ENCODE measurements around the gene GLRX2.

GLRX2 gene, protein sequence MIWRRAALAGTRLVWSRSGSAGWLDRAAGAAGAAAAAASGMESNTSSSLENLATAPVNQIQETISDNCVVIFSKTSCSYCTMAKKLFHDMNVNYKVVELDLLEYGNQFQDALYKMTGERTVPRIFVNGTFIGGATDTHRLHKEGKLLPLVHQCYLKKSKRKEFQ

DNA sequence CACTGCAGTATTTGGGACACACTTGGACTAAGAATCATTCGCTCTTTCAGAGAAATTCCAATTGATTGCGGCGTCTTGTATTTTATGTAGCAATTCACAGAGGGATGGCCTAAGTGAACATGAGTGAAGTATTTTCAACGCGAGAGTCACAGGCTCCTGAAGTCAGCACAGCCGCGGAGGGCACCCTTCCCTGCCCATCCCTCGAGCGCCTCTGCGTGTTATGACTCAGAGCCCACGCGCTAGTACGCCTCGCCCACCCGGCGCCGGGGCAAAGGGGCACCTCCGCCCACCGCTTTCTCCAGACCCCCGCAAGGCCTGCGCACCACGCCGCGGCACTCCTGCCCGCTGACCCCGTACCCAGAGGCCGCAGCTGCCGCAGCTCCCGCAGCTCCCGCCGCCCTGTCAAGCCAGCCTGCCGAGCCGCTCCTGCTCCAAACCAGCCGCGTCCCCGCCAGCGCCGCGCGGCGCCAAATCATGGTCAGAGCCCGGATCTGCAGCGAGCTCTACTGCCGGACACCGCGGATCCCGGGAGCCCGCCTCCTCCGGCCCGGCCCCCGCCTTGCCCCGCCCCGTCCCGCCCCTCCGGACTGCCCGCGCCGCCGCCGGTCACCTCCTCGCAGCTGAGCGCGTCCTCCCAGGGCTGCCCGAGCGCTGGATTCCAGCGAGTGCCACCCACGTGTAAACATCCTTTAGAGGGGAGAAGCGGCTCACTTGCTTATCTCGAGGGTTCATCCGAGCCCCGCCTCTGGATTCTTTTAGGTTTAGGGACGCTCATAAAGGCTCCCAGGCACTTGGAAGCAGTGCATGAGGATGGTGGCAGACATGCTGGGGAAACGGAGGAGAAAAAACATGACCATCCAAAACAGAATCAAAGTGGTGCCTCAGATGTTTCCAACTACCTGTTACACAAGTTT is at the start of gene GLRX2:
Gene GLRX2 (minus strand): TSS at position 508 of the 914 bp plus-strand sequence. CDS start 32 bp downstream, at position 476.
- Histone ChIP-seq H4K20me1 (peaks cover 0 to 23% (median 10%) of the 10 kb centered on the region in 11 experiments; a peak in 10 of 22 replicates), H3K4me3 (peak within 1 kb of the TSS; percentile 60 to 93 (median 78)), H3K36me3 (peaks cover 5 to 20% (median 9%) of the 10 kb centered on the region in 11 experiments; a peak in 21 of 22 replicates), H3K4me2 (peak within 1 kb of the TSS; percentile 77 to 97 (median 94)), H3K27ac (peak within 1 kb of the TSS; percentile 68 to 88 (median 78); a peak in 21 of 22 replicates), H3K9me3 (replicated peaks in 1 of 11) (no peaks in the 10 kb centered on the region), H3K4me1 (peaks cover 9 to 26% (median 17%) of the 10 kb centered on the region in 10 experiments), H3K9ac (peak within 1 kb of the TSS; percentile 79 to 90 (median 84)), H3K27me3 (no peaks in the 10 kb centered on the region)
- no peak for TF ChIP-seq Cebpa-rat (IDR thresholded peaks at IDR 0.05)

DNA sequence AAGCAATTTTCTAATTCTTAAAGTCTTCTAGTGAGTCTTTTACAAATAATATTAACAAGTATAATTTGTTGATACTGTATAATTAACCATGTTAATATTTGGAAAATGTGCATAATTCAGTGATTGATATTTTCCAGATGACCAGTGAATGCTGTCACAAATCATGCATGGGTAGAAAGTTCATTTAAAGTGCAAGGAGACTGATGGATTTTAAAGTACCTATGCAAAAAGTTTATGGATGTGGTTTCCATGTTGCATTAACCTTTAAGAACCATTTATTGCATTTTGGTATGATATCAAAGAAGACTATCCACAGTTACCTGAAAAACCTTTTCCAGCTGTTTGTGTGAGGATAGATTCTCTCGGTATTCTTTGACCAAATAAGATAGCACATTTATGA is 39.8 kb upstream of the GLRX2 start:
- Histone ChIP-seq H3K9me3 (replicated peaks in 1 of 11) (no peaks in the 10 kb centered on the region), H3K36me3 (peaks cover 80 to 100% (median 93%) of the 10 kb centered on the region in 11 experiments)
- TF ChIP-seq Cebpa-rat (IDR thresholded peaks at IDR 0.05), result no peak

DNA sequence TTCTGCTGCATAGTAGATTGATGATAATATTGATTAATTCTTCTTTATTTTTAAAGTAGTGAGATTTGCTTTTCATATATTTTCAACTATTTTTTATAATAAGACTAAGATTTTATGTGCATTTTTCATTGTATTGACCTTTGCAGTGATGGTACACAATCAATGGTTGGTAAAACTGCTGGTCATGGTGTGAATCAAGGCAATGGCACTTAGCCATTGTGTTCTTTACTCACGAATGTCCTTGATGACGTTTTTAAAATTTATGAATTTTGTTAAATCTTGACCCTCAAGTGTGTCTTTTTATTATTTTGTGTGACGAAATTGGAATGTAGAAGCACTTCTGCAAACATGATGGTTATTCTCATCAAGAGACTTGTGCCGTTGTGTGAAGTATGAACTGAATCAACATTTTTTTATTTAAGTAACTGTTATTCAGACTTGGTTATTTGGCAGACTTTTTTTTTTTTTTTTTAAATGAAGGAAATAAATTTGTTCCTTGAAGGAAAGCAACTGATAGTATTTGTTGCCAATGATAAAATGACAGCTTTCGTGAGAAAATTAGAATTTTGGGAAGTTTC is 39.2 kb upstream of the GLRX2 start:
- no peak for TF ChIP-seq Cebpa-rat (IDR thresholded peaks at IDR 0.05)
- Histone ChIP-seq H3K4me1 (peaks cover 0 to 11% (median 0%) of the 10 kb centered on the region in 10 experiments; a peak in 2 of 20 replicates), H3K4me2 (no peak overlapping the region), H3K9me3 (replicated peaks in 1 of 11) (no peaks in the 10 kb centered on the region), H3K27me3 (no peaks in the 10 kb centered on the region), H3K27ac (no peak overlapping the region), H4K20me1 (peaks cover 20 to 79% (median 45%) of the 10 kb centered on the region in 11 experiments; a peak in 19 of 22 replicates), H3K9ac (no peak overlapping the region), H3K36me3 (peaks cover 83 to 100% (median 93%) of the 10 kb centered on the region in 11 experiments), H3K4me3 (no peak overlapping the region)

More for the DNA sequence above, 39.8 kb upstream of the GLRX2 start:
- peaks cover 0 to 11% (median 0%) of the 10 kb centered on the region in 10 experiments; a peak in 2 of 20 replicates for H3K4me1 ChIP-seq
- H3K27ac ChIP-seq, result no peak overlapping the region
- peaks cover 17 to 77% (median 42%) of the 10 kb centered on the region in 11 experiments; a peak in 20 of 22 replicates for H4K20me1 ChIP-seq
- no peak overlapping the region for H3K9ac ChIP-seq
- H3K4me2 ChIP-seq, result no peak overlapping the region
- no peak overlapping the region for H3K4me3 ChIP-seq
- H3K27me3 ChIP-seq, result no peaks in the 10 kb centered on the region

DNA sequence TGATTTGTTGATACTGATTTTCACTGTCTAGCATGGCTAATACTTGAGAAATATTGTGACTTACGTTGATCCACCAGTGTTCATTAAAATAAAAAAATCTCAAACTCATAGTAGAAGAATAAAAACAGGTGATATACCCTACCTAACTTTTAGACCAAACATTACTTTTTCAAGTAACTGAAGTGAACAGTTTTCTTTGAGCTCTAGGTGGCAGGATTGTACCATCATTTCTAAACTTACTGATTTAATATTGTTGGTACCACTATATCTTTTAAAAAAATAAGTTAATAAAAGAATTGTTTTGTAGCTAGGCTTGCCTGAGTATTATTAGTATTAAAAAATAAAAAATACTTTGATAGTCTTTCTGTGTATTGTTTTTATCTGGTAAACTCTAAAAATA is 38.1 kb upstream of the GLRX2 start:
- H3K27ac ChIP-seq, result no peak overlapping the region
- peaks cover 84 to 100% (median 94%) of the 10 kb centered on the region in 11 experiments for H3K36me3 ChIP-seq
- H3K4me3 ChIP-seq, result no peak overlapping the region

DNA sequence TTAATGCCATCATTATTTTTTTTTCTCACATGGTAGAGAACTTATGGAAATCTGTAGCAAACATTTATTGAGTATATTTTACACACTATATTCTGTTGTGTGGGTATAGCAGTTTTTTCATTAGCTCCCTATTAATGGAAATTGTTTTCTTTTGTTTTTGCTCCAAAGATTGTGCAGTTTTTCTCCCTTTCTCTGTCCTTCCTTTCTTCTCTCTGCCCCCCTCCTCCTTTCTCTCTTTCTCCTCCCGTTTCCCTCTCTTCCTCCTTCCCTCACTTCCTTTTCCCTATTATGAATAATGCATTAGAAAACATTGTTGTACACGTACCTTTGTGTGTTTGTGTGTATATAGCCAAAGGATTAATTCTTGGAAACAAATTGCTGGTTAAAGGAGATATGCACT is 37.2 kb upstream of the GLRX2 start:
- no peak overlapping the region for H3K9ac ChIP-seq

More for the DNA sequence above, 38.1 kb upstream of the GLRX2 start:
- H3K4me1 ChIP-seq, result peaks cover 0 to 11% (median 0%) of the 10 kb centered on the region in 10 experiments; a peak in 2 of 20 replicates
- no peak for TF ChIP-seq Cebpa-rat (IDR thresholded peaks at IDR 0.05)
- no peaks in the 10 kb centered on the region for H3K27me3 ChIP-seq
- H3K9me3 ChIP-seq (replicated peaks in 1 of 11), result no peaks in the 10 kb centered on the region
- H3K9ac ChIP-seq, result no peak overlapping the region
- no peak overlapping the region for H3K4me2 ChIP-seq
- peaks cover 20 to 87% (median 46%) of the 10 kb centered on the region in 11 experiments; a peak in 19 of 22 replicates for H4K20me1 ChIP-seq

DNA sequence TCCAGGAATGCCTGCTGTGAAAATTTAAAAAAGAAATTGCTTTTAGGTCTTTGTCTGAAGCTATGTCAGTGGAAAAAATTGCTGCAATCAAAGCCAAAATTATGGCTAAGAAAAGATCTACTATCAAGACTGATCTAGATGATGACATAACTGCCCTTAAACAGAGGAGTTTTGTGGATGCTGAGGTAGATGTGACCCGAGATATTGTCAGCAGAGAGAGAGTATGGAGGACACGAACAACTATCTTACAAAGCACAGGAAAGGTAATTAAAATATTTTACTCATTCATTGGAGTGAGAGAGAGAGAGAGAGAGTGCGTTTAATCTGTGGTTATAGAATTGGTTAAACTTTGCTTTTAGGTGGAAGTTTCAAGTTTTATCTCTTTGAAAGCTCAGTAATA is 36.6 kb upstream of the GLRX2 start:
- Histone ChIP-seq H3K4me1 (peaks cover 0 to 11% (median 0%) of the 10 kb centered on the region in 10 experiments; a peak in 2 of 20 replicates), H3K9me3 (replicated peaks in 1 of 11) (no peaks in the 10 kb centered on the region), H4K20me1 (peaks cover 20 to 89% (median 57%) of the 10 kb centered on the region in 11 experiments; a peak in 19 of 22 replicates), H3K27ac (no peak overlapping the region), H3K4me2 (no peak overlapping the region), H3K4me3 (no peak overlapping the region), H3K27me3 (no peaks in the 10 kb centered on the region), H3K36me3 (peaks cover 84 to 100% (median 94%) of the 10 kb centered on the region in 11 experiments), H3K9ac (no peak overlapping the region)
- TF ChIP-seq Cebpa-rat (IDR thresholded peaks at IDR 0.05), result no peak

More for the DNA sequence above, 37.2 kb upstream of the GLRX2 start:
- Histone ChIP-seq H3K27ac (no peak overlapping the region), H3K36me3 (peaks cover 84 to 100% (median 94%) of the 10 kb centered on the region in 11 experiments), H3K9me3 (replicated peaks in 1 of 11) (no peaks in the 10 kb centered on the region), H3K27me3 (no peaks in the 10 kb centered on the region), H3K4me1 (peaks cover 0 to 11% (median 0%) of the 10 kb centered on the region in 10 experiments; a peak in 2 of 20 replicates), H3K4me2 (no peak overlapping the region), H4K20me1 (peaks cover 20 to 89% (median 52%) of the 10 kb centered on the region in 11 experiments; a peak in 19 of 22 replicates), H3K4me3 (no peak overlapping the region)
- TF ChIP-seq Cebpa-rat (IDR thresholded peaks at IDR 0.05), result no peak

DNA sequence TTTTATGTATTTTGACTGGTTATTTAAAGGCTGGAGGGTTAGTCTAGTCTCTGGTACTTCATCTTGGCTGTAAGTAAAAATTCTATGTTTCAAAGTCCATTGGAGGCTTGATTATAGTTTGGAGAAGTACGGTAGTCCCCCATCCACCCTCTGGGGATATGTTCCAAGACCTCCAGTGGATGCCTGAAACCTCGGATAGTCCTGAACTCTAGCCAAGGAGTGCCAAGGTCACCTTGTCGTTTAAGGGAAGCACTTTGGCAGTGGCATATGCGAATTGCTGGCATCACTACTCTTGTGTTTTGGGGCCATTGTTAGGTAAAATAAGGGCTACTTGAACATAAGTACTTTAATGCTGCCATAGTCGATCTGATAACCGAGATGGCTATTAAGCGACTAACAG is 35.0 kb upstream of the GLRX2 start:
- H3K36me3 ChIP-seq, result peaks cover 84 to 100% (median 94%) of the 10 kb centered on the region in 11 experiments

DNA sequence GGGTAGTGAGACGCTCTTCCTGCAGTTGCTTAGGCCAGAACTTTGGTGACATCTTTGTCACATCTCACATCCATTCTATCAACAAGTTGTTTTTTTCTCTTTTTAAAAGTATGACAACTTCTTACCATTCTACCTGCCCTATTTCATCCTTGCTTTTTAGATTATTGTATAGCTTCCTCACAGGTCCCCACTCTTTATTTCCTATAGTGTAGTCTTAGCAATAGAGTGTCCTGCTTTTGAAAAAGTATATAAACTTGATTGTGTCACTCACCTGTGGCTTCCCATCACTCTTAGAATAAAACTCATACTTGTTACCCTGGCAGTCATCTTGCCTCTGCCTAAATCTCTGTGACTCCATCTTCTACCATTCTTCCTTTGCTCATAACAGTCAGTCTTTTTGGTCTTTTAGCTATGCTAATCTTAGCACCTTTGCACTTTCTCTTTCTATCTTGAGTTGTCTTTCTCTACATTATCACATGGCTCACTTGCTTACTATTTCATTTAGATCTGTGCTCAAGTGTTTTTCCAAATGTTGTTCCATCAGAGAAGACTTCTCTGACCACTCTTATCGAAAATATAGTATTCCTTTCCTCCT is 26.1 kb upstream of the GLRX2 start:
- Histone ChIP-seq H3K9me3 (replicated peaks in 1 of 11) (no peaks in the 10 kb centered on the region), H4K20me1 (peaks cover 28 to 93% (median 66%) of the 10 kb centered on the region in 11 experiments; a peak in 20 of 22 replicates), H3K4me2 (no peak overlapping the region), H3K4me1 (peaks cover 0 to 9% (median 0%) of the 10 kb centered on the region in 10 experiments; a peak in 3 of 20 replicates), H3K9ac (no peak overlapping the region), H3K36me3 (peaks cover 81 to 100% (median 89%) of the 10 kb centered on the region in 11 experiments), H3K27me3 (no peaks in the 10 kb centered on the region), H3K4me3 (no peak overlapping the region), H3K27ac (no peak overlapping the region)
- no peak for TF ChIP-seq Cebpa-rat (IDR thresholded peaks at IDR 0.05)

More for the DNA sequence above, 35.0 kb upstream of the GLRX2 start:
- Histone ChIP-seq H3K4me1 (peaks cover 0 to 11% (median 0%) of the 10 kb centered on the region in 10 experiments; a peak in 2 of 20 replicates), H3K27me3 (no peaks in the 10 kb centered on the region), H3K4me3 (no peak overlapping the region), H3K9ac (no peak overlapping the region), H3K27ac (no peak overlapping the region), H3K9me3 (replicated peaks in 1 of 11) (no peaks in the 10 kb centered on the region), H4K20me1 (peaks cover 12 to 91% (median 61%) of the 10 kb centered on the region in 11 experiments; a peak in 18 of 22 replicates), H3K4me2 (no peak overlapping the region)
- no peak for TF ChIP-seq Cebpa-rat (IDR thresholded peaks at IDR 0.05)

Data from BLaER1 treated with 17β-estradiol and CSF1 and Interleukin-3, amounts not matched to agents 10 nM and 100 nM (cell line).